Activated CD4-positive, alpha-beta T cell treated with anti-CD3 and anti-CD28 coated beads for 48 hours (primary cell): ENCODE data around the gene TMEM218.
"Not testable (repeated sequence)": the region's sequence is repeated elsewhere in the genome, so short reads cannot be mapped to it uniquely, and the experiment has no call there.

ENCODE experiments used
- DNase-seq: peaks from one replicate; pipeline ENCODE4 v3.0.0-alpha.2; 2020

TMEM218 gene

DNA sequence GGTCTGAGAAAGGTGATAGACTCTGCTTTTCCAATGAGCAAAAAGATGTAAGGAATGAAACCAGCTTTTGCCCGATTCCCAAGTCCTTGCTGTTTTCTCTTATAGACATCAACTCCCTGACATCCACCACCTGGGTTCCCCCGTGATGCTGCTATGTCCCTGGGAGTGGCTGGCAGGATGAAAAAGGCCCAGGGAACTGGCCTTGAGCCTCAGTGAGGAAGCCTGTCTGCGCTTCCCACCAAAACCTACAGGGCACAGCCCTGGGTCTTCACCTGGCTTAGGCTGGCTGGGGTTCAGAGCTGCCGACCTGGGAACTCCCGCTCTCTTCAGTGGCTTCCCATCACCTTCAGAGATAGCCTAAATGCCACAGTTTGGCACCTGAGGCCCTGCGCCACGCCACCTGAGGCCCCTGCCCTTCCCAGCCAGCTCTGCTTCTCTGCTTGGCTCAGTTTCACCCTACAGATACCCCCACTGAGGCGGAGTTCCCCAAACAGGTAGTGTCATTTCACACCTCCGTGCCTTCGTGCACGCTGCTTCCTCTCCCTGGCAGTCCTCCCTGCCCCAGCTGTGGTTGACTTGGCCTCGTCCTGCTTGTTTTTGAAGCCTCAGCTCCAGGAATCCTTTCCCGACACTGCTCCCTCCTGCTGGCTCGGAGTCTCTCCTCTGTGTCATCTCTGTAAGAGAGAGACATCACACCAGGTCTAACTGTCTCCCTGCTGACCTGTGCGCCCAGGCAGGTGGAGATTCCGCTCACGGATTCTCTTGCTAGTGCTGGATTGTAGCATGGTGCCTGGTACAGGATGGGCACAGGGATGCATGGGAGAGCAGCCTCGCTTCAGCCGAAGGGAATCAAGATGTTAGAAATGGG is 37.6 kb downstream of the TMEM218 start:
- no peak for DNase-seq

DNA sequence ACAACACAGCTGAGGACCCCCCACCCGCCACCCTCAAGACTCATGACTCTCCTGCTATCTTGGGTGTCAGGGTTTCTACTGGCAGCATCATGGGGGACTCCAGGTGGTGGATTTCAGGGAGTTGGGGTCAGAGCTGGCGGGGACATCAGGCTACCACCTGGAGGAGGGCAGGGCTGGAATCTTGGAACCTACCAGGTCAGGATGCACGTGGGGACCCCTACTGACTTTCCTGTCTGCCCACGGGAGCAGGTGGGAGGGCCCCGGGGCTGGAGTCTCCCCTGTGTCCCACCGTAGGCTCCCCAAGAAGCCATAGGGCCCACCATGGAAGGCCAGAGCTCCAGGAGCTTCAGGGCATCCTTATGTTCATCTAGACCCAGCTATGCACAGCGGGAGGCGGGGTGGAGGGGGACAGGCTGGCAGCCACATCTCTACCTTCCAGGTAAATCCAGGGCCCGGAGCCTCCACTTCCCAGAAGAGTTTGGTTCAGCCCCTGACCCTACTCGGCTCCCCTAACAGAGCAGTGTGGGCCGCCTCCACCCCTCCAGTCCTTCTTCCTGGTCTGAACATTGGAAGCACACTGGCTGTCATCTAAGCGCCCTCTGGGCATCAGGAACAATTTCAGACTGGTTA is 38.4 kb downstream of the TMEM218 start:
- DNase-seq = no peak

DNA sequence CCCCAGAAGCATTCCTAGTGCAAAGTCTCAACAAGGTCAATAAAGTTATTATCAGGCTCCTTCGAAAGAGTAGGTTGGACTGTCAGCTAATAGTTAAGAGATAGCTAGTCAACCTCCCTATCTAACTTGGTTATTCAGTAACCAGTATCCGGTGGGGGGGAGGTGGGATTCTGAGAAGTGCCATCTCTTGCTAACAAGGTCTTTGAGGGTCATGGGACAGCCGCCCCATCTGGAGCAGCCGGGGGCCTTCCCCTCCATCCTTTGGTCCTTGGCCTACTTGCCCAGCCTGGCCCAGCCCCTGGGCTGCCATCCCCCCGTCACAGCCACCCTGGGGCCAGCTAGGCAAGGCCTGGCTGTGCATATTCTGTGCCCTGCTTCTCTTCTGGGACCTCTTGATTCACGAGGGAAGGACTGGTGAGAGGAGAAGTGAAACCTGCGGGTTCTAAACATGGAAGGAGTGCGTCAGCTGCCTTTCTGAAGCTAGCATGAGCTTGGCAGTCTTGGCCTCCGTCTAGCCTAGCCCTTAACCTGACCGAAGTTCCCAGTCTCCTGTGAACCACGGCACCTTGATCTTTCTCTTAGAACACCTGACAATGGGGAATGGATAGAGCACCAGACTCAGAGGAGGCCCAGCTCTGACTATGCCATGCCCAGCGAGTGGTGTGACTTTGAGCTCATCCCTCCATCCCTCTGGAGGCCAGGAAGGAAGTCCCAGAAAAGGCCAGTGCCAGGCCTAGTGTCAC is 39.0 kb downstream of the TMEM218 start:
- DNase-seq = no peak

DNA sequence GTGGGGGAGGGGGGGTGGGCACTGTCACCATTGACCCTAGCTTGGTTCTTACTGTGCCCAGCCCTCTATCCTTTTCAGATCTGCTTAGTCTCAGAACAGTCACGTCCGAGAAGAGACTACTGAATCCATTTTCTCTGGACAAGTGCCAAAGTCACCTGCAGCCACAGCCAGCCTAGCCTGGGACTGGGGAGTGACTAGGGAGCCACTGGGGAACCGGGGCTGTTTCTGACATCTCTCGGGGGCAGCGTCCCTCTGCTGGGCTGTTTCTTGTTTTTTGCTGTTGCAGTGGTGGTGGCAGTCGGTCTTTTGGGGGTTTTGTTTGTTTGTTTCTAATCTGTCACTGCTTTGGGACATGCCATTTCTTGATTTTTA is 39.6 kb downstream of the TMEM218 start:
- no peak for DNase-seq

DNA sequence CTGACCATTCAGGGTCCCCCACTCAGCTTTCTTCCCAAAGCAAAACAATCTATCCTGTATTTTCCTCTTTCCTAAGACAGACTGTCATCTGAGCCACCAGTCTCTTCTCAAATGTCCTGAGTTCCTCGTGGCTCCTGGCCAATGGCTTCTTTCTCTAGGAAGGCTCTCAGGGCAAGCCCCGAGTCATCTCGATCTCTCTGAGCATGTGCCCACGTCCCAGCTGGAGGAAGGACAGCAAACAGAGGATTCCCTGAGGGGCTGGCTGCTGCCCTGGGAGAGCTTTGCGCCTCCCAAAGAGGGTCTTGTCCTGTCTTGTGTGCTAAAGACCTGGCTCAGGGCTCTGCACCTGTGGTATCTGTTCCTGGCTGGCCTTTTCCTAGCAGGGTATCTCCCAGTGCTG is 40.0 kb downstream of the TMEM218 start:
- no peak for DNase-seq

DNA sequence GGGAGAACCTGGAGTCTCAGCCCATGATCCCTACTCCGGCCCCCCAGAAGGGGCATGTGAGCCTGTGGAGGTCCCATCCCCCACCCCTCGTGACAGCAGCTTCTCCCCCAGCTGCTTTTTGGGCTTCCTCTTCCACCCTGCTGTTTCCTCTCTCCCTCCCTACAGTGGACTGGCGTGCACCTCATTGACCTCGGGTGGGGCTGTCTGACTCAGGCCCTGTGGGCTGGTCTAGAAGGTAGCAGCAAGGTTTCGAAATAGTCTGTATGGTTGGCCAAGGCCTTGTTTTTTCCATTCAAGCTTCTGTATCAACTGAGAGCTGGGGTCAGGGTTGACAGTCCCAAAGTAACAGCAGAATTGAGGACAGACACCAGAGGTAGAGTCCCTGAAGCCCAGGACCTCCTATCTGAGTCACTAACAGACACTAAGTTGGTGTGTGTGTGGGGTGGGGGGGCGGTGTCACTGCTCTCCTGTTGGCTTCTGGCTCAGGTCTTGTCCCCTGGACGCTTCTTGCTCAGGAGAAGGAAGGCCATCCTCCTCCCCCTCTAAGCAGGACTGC is 40.6 kb downstream of the TMEM218 start:
- DNase-seq = peak; percentile 38

DNA sequence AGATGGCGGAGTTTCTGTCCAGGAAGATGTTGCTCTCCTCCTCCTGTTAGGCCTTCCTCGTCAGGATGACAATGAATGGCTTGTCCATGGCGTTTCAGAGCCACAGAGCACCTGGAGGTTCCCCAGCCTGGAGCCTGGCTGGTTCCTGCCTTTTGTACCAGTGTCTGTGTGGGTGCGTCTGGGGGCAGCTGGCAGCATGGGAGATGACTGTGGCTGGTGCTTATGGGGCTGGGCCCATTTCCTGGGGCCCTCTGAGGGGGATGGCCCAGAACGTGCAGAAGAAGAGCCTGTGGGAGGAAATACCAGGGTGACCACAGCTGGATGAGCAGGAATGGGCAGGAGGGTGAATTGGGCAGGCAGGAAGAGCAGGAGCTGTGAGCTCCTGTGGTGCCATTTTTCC is 41.6 kb downstream of the TMEM218 start:
- no peak for DNase-seq

DNA sequence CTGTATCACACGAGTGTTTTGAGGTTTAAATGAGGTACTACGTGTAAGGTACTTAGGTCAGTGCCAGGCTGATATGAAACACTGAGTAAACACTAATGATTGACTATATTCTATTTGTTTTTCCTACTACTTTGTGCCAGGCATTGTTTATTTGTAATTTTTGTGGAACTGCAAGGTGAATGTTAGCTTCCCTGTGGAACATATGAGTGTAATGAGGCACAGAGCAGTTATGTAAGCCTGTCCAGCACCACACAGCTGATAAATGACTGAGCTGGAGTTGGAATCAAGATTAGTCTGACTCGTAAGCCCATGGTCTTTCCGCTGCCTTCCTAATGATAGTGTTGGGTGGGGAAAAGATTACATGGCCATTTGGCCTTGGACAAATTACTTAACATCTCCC is 42.4 kb downstream of the TMEM218 start:
- no peak for DNase-seq

DNA sequence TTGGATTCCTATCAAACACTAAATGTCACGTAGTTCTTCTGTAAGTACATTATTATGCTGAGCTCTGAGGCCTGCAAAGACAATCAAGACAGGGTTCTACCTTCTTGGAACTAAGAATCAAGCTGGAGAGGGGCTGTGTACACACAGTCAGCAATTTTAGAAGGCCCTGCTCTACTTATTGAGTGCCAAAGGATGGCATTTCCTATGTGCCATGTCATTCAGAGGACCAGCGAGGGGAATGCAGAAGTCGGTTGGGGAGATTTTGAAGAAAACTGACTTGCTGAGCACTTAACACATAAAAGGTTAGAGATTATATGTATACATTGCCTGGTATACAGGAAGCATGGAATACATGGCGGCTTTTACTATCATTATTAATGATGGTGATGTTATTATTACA is 43.1 kb downstream of the TMEM218 start:
- DNase-seq = no peak

DNA sequence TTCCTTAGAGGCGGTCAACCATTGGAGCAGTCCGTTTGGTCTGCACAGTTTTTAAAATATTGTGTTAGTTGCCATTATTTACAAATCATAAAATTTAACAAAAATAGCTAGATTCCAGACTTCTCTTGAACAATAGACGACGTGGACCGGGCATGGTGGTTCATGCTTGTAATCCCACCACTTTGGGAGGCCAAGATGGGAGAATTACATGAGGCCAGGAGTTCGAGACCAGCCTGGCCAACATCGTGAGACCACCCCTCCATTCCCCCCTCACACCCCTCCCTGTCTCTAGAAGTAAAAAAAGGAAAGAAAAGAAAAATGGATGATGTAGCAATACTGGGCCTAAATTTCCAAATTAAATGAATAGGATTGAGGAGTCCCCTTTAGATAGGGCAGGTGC is 47.4 kb downstream of the TMEM218 start:
- DNase-seq = no peak

DNA sequence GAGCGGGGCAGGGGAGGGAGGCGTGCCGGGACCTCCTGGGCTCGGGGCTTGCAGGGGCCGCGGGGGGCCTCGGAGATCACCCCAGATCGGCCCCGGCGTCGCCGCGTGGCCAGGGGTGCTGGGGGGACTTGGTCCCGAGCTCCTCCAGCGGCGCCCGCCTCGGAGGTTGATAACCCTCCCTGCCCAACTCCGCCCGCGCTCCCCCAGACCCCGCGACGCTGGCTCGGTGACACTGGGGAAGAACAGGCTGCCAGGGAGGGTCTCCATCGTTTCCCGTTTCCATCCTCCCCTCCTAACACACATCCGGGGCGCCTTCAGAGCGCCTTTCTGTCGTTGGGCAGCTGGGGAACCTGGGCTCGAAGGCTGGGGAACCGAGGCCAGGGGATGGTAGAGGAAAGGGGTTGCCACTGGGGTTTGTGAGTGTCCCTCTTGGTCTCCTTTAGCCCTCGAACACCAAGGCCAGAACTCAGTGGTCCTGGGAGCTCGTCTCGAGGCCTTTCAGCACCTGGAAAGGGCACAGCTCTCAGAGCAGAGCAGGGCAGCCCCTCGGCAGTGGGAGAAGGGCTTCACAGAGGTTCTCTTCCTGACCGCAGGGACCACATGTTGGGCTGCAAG is 47.9 kb downstream of the TMEM218 start:
- no peak for DNase-seq

DNA sequence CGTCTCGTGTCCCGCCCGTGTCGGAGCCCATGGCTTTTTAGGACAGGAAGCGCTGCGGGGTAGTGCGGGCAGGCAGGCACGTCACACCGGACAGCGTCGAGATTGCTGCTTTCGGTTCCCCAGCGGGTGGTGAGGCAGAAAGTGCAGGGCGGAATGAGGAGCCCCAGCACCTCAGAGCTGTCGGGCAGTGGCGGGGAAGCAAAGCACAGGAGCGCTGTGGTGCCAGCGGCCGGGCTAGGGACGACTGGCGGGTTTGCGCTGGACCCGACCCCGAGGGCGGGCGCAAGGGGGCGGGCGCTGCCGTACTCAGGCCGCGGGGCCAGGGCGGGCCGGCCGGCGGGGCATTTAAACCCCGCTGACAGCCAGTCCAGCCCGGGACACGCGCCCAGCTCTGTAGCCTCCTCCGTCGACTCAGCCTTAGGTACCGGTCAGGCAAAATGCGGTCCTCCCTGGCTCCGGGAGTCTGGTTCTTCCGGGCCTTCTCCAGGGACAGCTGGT is 48.4 kb downstream of the TMEM218 start, which contains the start of gene SLC37A2:
Gene SLC37A2 (plus strand): TSS at position 375 of the 498 bp plus-strand sequence. CDS start 63 bp downstream, at position 438.
- peak; percentile 59 for DNase-seq

DNA sequence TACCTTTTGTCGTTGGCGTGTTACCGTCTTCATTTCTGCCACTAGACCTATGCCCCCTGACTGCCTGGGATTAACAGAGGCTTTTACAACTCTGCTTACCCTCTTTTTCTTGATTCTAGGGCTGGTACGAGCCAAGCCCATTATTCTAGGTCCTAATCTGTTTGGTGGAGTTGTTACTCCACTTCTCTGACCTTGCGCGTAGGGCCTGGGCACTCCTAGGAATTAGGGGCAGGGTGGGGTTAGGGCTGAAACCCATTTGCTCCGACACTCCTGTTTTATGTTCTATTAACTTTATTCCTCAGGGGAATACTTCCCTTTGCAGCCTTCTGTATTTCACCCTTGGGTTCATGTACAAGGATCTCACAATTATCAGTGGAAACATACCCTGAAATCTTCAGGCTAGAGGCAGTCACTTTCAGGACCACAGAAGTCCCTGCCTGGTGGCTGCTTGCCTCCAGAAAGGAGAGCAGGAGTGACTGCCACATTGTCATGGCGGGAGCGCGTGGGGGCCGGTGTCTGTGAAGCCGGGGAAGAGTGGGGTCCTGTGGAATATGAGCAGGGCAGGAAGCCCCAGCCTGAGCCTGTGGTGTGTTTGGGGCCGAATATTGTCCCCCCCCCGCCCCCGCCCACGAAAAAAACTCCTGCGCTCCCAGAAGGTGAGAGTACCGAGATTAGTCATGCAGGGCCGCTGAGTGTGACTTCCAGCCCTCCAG is 49.1 kb downstream of the TMEM218 start:
- no peak for DNase-seq

DNA sequence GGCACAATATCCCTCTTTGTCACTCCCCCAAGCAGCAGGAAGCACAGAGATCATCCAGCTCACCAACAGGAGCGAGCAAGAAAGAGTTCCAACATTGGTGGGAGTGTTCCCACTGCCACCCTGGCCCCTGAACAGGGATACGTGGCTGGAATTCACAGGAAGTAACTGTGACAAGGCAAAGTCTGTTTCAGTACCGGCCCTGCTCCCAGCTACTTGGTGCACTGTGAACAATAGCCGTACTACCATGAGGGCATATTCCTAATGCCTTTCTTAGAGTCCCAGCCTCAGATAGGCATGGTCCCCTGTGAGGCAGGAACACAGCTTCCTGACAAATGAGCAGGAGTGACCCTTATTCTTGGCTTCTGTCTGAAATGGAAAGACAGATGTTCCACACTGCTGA is 50.1 kb downstream of the TMEM218 start:
- DNase-seq = no peak

DNA sequence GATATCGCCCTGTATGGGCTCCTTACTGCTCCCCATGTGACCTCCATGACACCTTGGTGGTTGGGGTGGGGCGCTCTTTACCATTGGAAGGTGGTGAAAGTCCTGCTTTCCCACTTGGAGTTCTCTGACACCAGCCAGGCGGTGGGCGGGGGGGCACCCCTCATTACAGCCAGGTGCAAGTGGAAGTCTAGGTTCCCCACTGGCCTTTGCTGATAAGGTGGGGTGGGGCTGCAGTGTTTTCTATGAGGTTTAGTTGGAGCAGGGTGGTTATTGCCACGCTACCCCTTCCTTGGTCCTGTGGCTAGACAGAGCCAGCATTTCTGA is 53.8 kb downstream of the TMEM218 start:
- no peak for DNase-seq

DNA sequence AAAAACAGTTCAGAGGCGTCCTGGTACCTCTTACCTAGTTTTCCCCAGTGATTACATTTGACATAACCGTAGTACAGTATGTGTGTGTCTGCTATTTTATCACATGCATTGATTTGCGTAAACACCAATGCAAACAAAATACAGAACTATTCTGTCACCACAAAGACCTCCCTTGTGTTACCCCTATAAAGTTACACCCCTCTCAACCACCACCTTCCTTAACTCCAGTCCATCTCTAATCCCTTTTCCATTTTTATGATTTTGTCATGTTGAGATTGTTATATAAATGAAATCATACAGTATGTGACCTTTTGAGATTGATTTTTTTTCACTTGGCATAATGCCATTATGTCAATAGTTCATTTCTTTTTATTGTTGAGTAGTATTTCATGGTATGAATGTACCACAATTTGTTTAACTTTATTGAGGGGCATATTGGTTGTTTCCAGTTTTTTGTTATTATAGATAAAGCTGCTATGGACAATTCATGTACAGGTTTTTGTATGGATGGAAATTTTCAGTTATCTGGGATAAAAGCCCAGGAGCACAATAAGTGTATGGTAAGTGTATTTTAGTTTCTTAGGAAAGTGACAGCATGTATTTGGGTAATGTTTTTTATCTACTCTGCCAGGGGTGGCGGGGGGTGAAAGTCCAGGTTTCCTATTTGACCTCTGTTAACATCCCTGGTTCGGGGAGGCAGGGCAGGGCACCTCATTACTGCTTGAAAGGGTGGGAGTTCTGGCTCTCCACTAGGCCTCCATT is 54.3 kb downstream of the TMEM218 start:
- no peak for DNase-seq

DNA sequence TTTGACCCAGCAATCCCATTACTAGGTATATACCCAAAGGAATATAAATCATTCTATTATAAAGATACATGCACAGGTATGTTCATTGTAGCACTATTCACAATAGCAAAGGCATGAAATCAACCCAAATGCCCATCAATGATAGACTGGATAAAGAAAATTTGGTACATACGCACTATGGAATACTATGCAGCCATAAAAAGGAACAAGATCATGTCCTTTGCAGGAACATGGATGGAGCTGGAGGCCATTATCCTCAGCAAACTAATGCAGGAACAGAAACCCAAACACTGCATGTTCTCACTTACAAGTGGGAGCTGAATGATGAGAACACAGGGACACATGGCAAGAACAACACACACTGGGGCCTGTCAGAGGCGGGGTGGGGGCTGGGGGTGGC is 55.3 kb downstream of the TMEM218 start:
- not testable (repeated sequence) for DNase-seq

DNA sequence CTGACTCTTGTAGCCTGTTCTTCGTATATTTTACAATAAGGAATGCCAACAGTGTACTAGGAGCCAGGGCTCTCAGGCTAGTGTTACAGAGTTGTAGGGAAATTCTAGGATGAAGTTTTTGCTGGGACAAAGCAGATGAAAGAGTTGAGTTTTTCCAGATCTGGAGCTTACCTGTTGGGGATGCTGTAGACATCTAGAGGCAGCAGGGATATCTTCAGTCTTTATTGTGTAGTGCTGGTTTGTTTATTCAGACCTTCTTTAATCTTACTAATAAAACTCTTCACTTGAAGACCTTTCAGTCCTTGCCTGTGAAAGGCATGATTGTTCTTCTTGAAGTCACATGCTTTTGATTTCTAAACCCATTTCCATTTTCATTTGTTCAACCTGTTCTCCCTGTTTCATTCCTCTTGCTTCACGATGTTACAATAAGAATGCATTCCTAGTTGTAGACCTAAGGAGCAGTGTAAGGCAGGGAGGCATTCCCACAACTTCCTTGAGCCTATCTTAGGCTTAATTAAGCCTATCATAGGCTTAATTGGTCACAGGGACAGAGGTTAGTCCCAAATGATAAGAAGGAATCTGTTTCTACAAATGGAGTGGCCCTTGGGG is 56.2 kb downstream of the TMEM218 start:
- DNase-seq = no peak

DNA sequence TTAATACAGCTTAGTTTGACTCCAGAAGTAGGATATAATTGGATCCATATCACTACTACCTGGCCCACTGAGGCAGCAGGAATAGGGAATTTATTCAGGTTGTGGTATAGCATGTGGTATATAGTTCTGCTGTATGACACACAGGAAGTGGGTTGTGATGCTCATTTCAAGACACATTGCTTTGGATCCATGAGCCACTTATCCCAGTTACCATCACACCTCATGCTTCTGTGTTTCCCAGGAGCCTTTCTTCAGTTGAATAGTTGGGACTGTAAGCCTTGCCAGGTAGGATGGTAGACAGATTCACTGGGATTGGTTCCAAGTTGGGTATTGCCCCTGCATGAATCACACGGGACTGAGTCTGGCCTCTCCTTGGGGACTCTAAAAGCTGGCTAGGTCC is 58.3 kb downstream of the TMEM218 start:
- no peak for DNase-seq

DNA sequence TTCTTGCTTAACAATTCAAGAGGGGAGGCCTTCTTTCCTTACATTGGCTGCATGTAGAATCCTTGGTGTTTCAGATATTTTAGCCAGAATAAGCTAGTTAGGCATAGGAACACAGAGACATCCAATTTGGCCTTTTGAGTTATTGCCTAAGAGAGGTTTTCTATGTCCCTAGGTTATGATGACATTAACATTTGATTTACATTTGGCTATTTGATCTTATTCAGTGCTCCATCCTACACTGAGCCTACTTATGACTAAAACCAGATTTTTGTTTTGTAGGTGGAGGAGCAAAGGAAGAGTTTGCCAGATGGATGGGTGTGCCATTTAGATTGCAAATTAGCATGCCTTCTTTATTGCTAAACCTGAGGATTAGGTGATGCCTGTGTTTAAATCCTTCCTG is 59.4 kb downstream of the TMEM218 start:
- no peak for DNase-seq

DNA sequence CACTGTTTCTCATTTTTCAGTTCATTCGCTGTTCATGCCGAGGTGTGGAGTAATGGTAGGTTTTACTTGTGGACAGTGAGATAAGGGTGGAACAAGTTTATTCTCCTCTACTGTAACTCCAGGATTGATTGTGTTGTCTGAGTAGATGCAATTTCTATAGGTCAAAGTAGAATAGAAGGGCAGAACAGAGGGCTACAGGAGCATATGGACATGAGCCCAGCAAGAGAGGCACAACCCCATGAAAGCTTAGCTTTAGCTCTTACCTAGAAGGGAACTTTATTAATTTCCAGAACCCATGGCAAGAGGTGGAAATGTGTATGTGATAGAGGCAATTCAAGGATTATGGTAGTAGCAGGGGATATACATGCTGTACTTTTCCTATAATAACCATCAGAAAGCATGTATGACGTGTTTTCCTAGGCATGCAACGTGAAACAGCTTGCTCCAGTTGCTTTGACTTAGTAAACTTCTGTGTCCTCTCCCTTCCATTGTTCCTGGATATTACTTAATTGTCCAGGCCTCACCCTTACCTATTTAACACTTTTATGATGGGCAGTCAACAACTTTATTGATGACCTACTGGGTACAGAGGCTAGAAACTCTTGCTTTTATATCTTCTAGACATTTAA is 62.1 kb downstream of the TMEM218 start:
- DNase-seq = no peak
